ENCODE data around the gene PTPRR.

- TF ChIP-seq CTCF (IDR thresholded peaks at IDR 0.05) (no peak), POLR2A (IDR thresholded peaks at IDR 0.05) (no peak), POLR2AphosphoS5 (IDR thresholded peaks at IDR 0.05) (no peak), EP300 (IDR thresholded peaks at IDR 0.05) (no peak)
Measured at GRCh38 chr12:70955415-70955814, 34.9 kb upstream of the PTPRR start.

Data from gastroesophageal sphincter (tissue), 3 donors.